GM19372 (cell line): ENCODE data around the gene RNF7.
"Not testable (repeated sequence)": the region's sequence is repeated elsewhere in the genome, so short reads cannot be mapped to it uniquely, and the experiment has no call there.

Experiments
- ATAC-seq: cut with Tn5 transposase; IDR thresholded peaks from one replicate; pipeline ENCODE4 v1.9.1; 2021; ENCODE audit warnings: mild to moderate bottlenecking, low read depth, moderate library complexity; ENCODE audit not compliant: unreplicated experiment

Gene RNF7

DNA sequence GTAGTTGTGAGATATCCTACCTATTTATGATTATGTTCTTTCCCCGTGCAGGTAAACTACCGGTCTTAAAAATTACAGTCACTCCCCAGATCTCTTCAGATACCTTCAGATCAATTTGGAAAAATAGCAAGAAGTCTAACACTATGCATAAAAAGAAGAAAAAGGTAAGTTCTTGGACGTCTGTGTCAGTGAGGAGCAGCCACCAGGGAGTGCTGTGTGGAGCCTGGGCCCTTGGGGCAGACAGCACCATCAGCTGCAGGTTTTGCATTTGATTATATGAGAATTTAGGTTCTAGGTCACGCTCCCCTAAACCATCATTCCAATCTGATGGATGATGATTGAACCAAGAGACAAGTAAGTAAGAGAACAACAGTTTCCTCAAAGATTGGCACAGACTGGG, 8.9 kb upstream of the RNF7 start:
- no peak for ATAC-seq

- ATAC-seq = no peak
Measured at GRCh38 chr3:141735176-141735575, 2.9 kb upstream of the RNF7 start.

GRCh38 chr3:141735770-141736465, 2.2 kb upstream of the RNF7 start:
- no peak for ATAC-seq

- no peak for ATAC-seq
Measured at GRCh38 chr3:141737093-141737492, 1.0 kb upstream of the RNF7 start.

- no peak for ATAC-seq
Measured at GRCh38 chr3:141737678-141738021, 448 bp upstream of the RNF7 start.

- ATAC-seq = no peak
Measured at GRCh38 chr3:141738891-141739363, 829 bp downstream of the RNF7 start.

DNA sequence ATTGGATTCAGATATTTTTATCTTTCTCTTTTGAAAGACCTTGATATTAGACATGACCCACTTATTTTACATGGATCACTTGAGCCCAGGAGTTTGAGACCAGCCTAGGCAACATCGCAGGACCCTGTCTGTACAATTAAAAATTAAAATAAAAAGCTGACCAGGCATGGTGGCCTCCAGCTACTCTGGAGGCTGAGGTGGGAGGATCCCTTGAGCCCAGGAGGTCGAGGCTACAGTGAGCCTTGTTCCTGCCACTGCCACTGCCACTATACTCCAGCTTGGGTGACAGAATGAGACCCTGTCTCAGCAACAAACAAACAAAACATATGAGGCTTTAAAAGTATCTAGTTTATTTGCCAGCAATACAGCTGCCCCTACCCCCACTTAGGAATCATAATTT, 1.6 kb downstream of the RNF7 start:
- no peak for ATAC-seq

DNA sequence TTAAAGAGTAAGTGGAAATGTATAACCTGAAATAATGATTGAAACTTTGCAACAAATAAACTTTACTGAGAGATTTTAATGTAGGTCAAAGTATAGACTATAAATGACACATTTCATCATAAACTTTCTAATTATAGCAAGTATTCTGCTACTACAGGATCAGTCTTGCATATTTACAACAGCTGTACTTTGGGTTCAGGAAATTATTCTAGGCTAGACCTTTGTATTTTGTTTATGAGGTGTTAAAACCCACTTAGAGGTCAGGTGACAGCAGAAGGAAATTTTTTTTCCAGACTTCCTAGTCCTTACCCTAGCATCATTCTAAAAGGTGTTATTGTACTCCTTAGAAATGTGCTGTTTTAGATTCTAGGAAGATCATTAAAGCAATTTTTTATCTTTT, 2.3 kb downstream of the RNF7 start:
- ATAC-seq = no peak

- no peak for ATAC-seq
Measured at GRCh38 chr3:141743305-141743704, 5.2 kb downstream of the RNF7 start.

GRCh38 chr3:141746962-141747361, 8.9 kb downstream of the RNF7 start:
- no peak for ATAC-seq

DNA sequence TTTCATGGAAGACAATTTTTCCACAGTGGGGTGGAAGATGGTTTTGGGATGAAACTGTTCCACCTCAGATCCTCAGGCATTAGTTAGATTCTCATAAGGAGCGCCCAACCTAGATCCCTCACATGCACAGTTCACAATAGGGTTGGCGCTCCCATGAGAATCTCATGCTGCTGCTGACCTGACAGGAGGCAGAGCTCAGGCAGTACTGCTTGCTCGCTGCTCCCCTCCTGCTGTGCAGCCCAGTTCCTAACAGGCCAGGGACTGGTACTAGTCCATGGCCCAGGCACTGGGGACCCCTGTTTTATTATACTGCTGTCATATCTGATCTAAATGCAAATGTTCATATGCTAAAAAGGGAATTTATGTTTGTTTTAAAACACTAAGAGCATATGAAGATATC, 15.3 kb downstream of the RNF7 start:
- ATAC-seq = no peak

DNA sequence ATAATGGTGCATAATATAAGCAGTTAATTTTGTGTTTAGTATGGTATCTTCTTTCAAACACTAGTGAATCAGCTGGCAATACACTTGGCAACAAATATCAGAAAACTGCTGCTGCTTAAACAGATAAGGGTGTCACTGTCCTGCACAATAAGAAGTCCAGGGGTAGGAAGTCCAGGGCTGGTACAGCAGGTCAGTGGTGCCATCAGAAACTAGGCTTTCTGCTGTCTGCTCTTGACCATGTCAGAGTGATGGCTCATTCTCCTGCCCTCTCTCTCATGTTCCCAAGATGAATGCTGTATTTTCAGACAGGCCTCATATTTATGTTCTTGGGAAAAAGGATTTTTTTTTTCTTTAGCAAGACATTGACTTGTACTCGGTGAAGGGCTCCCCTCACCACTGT, 15.9 kb downstream of the RNF7 start:
- ATAC-seq = no peak

DNA sequence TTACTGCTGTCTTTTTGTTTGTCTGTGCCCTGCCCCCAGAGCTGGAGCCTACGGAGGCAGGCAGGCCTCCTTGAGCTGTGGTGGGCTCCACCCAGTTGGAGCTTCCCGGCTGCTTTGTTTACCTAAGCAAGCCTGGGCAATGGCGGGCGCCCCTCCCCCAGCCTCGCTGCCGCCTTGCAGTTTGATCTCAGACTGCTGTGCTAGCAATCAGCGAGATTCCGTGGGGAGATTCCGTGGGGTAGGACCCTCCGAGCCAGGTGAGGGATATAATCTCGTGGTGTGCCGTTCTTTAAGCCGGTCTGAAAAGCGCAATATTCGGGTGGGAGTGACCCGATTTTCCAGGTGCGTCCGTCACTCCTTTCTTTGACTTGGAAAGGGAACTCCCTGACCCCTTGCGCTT, 24.5 kb downstream of the RNF7 start:
- not testable (repeated sequence) for ATAC-seq

GRCh38 chr3:141763088-141763750, 25.1 kb downstream of the RNF7 start, which contains the start of gene GRK7:
Gene GRK7, plus strand, starts transcription at chr3:141763408. Its CDS starts 14,877 bp downstream, at chr3:141778285.
- ATAC-seq = no peak

- no peak for ATAC-seq
Measured at GRCh38 chr3:141764045-141764444, 25.9 kb downstream of the RNF7 start.

DNA sequence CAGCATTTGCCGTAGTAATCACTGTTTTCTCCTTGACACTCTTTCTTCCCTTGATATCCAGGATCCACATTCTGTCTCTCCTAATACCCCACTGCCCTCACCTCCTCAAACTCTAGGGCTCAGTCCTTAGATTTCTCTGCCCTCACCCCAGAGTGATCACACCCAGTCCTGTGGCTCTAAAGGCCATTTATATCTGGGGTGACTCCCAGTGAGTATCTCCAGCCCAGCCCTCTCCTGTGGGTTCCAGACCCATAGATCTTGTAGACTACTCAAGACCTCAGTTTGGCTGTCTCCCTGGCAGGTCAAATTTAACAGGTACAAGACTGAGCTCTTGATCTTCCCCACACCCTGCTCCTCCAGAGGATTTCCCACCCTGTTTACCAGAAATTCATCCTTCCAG, 26.4 kb downstream of the RNF7 start:
- ATAC-seq = no peak

- no peak for ATAC-seq
Measured at GRCh38 chr3:141764986-141765385, 26.9 kb downstream of the RNF7 start.

DNA sequence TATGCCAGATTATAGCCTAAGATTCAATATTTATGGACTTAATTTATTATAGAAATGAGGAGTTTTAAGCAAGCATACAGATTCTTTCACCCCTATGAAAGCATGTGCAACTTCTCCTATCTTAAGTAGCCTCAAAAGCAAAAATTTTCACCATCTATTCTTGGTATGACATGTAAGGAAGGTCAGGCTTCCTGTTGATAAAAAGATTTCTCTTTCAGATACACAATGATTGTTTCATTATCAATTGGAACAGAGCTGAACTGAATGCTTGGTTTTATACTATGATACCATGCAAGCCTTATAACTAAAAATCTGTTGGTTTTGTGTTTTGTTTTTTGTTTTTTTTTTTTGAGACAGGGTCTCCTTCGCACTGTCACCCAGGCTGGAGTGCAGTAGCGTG, 29.0 kb downstream of the RNF7 start:
- ATAC-seq = no peak

GRCh38 chr3:141769221-141769894, 31.3 kb downstream of the RNF7 start:
- no peak for ATAC-seq

DNA sequence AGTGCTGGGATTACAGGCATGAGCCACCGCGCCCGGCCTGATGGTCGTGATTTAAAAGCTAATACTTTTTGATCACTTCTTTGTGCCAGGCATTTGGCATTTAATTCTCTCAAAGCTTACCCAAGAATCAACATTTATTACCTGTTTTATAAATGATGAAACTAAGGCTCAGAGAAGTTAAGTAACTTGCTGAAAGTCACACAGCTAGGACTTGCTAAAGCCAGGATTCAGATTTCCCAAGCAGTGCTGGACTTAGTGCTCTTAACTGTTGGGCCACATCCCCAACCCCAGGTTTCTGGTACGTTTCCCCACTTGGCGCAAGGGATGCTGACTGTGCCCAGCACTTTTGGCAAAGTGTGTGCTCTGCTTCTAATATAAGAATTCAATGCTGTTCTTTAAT, 35.6 kb downstream of the RNF7 start:
- ATAC-seq = no peak

DNA sequence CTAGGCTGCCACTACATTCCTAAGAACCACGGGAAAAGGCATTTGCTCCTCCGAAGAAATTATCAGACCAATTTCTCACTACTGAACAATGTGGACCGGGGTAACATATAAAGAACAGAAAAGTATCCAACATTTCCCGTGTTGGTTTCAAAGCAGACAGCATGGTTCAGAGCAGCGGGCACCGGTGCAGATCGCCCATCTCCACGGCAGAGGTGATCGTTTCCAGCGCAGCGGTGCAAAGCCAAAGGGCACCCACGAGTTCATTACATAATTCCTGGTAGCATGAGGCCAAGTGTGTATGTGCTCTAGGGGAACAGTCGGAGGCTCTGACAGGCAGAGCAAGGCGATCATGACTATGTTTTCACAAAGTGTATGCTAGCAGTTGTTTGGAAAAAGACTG, 38.3 kb downstream of the RNF7 start:
- ATAC-seq = no peak

DNA sequence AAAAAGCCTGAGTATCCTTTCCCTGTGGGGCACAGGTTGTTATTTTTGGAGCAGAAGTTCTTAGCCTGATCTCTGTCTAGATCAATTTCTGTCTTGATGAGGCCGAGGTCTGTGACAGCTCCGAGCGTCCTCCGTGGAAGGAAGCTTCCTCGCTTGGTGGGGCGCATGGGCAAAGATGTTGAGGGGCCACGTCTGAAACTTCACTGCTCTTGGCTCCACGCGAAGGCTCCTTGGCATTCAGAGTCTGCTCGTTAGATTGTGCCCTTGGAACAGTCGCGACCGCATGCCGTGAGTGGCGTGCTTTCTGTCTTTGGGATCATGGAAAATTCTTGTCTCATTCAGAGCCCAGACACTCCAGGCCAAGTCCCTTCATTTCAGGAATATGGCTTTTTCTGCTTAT, 38.8 kb downstream of the RNF7 start:
- no peak for ATAC-seq
